HEK293T (cell line): Measurements from ENCODE around the gene GJB5.

Experiments
- FOXA1 ChIP-seq: fragments of 450-650 bp; IDR thresholded peaks from 2 replicates; pipeline ENCODE4 v1.6.1; 2016; ENCODE audit warnings: mild to moderate bottlenecking
- FOXM1 ChIP-seq: fragments of 450-650 bp; IDR thresholded peaks from 2 replicates; pipeline ENCODE4 v1.6.1; 2017; ENCODE audit warnings: mild to moderate bottlenecking, borderline replicate concordance
- L3MBTL2 ChIP-seq: fragments of 450-650 bp; conservative IDR thresholded peaks from 2 replicates; pipeline ENCODE4 v1.6.1; 2016; ENCODE audit warnings: mild to moderate bottlenecking
- SUZ12 ChIP-seq: fragments of 450-650 bp; IDR thresholded peaks from 2 replicates; pipeline ENCODE4 v1.6.1; 2016; ENCODE audit warnings: mild to moderate bottlenecking

- no peak for TF ChIP-seq SUZ12
- TF ChIP-seq FOXA1, result no peak
- no peak for TF ChIP-seq FOXM1
- no peak for TF ChIP-seq L3MBTL2
Observed at GRCh38 chr1:34761776-34762307, 7.0 kb downstream of the GJB5 start.
